ENCODE data around the gene WSCD2.

WSCD2 gene

DNA sequence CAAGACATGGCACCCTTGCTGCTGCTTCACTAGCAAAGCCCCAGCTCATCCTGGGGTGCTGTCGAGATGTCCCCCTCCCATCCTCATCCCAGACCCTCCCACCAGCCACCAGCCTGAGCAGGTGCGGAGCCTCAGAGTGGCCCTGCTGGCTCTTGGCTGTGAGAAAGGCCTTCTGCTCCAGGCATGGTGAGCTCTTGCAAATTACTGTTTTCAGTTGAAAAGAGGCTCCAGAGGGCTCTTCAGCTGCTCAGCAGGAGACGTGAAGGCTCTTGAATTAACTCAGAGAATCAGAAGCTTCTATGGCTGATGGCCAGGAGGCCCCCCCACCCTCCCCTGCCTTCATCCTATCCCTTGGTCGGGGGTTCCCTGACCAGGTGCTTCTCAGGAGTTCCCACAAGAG, 44.1 kb downstream of the WSCD2 start:
- H3K4me3 ChIP-seq (ENCODE audit: low read depth in 1 of 2, low read length in 2 of 2) = no peak overlapping the region
- no peaks in the 10 kb centered on the region for H3K4me1 ChIP-seq (ENCODE audit: control insufficient read depth in 1 of 2, insufficient read depth in 2 of 2, low read length in 2 of 2)
- H3K27me3 ChIP-seq (ENCODE audit: control insufficient read depth in 1 of 2, insufficient read depth in 2 of 2, low read length in 2 of 2) = no peaks in the 10 kb centered on the region
- H3K27ac ChIP-seq (ENCODE audit: low read depth, low read length) = no peak overlapping the region
- H3K9ac ChIP-seq (ENCODE audit: low read depth in 1 of 2, low read length in 2 of 2) = no peak overlapping the region
- no peaks in the 10 kb centered on the region for H3K9me3 ChIP-seq (ENCODE audit: control insufficient read depth in 1 of 2, low read length in 2 of 2)
- H3K36me3 ChIP-seq (ENCODE audit: control insufficient read depth in 1 of 2, insufficient read depth in 2 of 2, low read length in 2 of 2) = no peaks in the 10 kb centered on the region

DNA sequence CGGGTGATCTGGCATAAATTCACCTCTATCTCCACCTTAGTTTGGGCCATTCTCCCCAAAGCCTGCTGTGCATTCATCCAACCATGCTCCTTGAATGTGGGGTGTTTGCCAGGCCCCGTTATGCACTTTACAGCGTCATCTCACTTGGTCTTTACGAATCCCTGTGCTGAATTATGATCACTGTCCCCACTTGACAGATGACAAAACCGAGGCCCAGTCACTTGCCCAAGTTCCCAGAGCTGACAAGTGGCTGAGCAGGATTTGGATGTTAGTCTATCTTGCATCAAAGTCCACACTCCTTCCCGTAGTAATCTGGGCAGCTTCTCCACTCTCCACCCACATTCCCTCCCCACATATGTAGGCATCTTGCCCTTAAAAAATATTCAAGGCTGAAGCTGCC, 44.8 kb downstream of the WSCD2 start:
- H3K4me3 ChIP-seq (ENCODE audit: low read depth in 1 of 2, low read length in 2 of 2) = no peak overlapping the region
- H3K36me3 ChIP-seq (ENCODE audit: control insufficient read depth in 1 of 2, insufficient read depth in 2 of 2, low read length in 2 of 2) = no peaks in the 10 kb centered on the region
- H3K4me1 ChIP-seq (ENCODE audit: control insufficient read depth in 1 of 2, insufficient read depth in 2 of 2, low read length in 2 of 2) = no peaks in the 10 kb centered on the region
- no peak overlapping the region for H3K9ac ChIP-seq (ENCODE audit: low read depth in 1 of 2, low read length in 2 of 2)
- no peaks in the 10 kb centered on the region for H3K9me3 ChIP-seq (ENCODE audit: control insufficient read depth in 1 of 2, low read length in 2 of 2)
- no peak overlapping the region for H3K27ac ChIP-seq (ENCODE audit: low read depth, low read length)
- no peaks in the 10 kb centered on the region for H3K27me3 ChIP-seq (ENCODE audit: control insufficient read depth in 1 of 2, insufficient read depth in 2 of 2, low read length in 2 of 2)

DNA sequence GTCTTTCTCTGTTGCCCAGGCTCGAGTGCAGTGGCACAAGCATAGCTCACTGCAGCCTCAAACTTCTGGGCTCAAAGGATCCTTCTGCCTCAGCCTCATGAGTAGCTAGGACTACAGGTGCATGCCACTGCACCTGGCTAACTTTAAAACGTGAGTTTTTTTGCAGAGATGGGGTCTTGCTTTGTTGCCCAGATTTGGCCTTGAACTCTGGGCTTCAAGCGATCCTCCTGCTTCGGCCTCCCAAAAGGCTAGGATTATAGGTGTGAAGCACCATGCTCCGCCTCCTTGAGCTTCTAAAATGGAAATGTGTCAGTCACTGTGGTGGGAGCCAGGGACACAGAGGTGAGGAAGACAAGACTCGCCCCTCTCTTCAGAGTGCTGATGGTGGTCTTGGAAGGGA, 45.6 kb downstream of the WSCD2 start:
- Histone ChIP-seq H3K9ac (ENCODE audit: low read depth in 1 of 2, low read length in 2 of 2) (no peak overlapping the region), H3K27ac (ENCODE audit: low read depth, low read length) (no peak overlapping the region), H3K9me3 (ENCODE audit: control insufficient read depth in 1 of 2, low read length in 2 of 2) (no peaks in the 10 kb centered on the region), H3K27me3 (ENCODE audit: control insufficient read depth in 1 of 2, insufficient read depth in 2 of 2, low read length in 2 of 2) (no peaks in the 10 kb centered on the region), H3K36me3 (ENCODE audit: control insufficient read depth in 1 of 2, insufficient read depth in 2 of 2, low read length in 2 of 2) (no peaks in the 10 kb centered on the region), H3K4me3 (ENCODE audit: low read depth in 1 of 2, low read length in 2 of 2) (no peak overlapping the region), H3K4me1 (ENCODE audit: control insufficient read depth in 1 of 2, insufficient read depth in 2 of 2, low read length in 2 of 2) (no peaks in the 10 kb centered on the region)

DNA sequence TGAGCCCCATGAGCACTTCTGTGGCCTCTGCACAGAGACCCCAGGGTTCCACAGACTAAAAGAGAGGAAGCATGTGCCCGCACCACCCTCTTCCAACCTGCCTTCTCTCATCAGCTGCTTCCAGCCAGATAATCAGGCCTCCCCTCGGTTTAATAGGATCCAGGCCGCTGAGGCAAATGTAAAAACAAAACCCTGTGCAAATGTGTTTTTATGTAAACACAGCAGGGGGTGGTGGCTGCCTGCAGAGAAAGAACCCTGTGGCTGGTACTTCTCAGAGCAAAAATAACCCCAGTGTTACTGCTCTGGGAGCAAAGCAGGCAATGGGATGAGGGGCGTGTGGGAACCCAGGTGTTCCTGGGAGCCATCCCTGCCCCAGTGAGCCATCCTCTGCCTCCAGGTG, 46.2 kb downstream of the WSCD2 start:
- no peak overlapping the region for H3K27ac ChIP-seq (ENCODE audit: low read depth, low read length)
- no peaks in the 10 kb centered on the region for H3K27me3 ChIP-seq (ENCODE audit: control insufficient read depth in 1 of 2, insufficient read depth in 2 of 2, low read length in 2 of 2)
- H3K9ac ChIP-seq (ENCODE audit: low read depth in 1 of 2, low read length in 2 of 2) = no peak overlapping the region
- H3K9me3 ChIP-seq (ENCODE audit: control insufficient read depth in 1 of 2, low read length in 2 of 2) = no peaks in the 10 kb centered on the region
- no peaks in the 10 kb centered on the region for H3K4me1 ChIP-seq (ENCODE audit: control insufficient read depth in 1 of 2, insufficient read depth in 2 of 2, low read length in 2 of 2)
- H3K36me3 ChIP-seq (ENCODE audit: control insufficient read depth in 1 of 2, insufficient read depth in 2 of 2, low read length in 2 of 2) = no peaks in the 10 kb centered on the region
- H3K4me3 ChIP-seq (ENCODE audit: low read depth in 1 of 2, low read length in 2 of 2) = no peak overlapping the region

DNA sequence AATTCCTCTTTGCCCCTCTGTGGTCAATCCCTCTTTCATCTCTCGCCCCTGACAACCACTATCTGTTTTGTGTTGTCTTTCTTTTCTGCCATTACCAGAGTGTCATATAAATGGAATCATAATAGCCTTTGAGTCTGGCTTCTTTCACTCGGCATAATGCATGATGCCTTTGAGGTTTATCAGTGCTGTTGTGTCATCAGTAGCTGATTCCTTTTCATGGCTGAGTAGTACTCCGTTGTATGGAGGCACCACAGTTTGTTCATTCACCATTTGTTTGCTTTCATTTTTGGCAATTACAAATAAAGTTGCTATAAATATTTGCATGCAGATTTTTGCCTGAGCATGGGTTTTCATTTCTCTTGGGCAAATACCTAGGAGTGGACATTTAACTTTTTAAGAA, 47.2 kb downstream of the WSCD2 start:
- H3K27ac ChIP-seq (ENCODE audit: low read depth, low read length) = no peak overlapping the region
- no peaks in the 10 kb centered on the region for H3K4me1 ChIP-seq (ENCODE audit: control insufficient read depth in 1 of 2, insufficient read depth in 2 of 2, low read length in 2 of 2)
- no peak overlapping the region for H3K4me3 ChIP-seq (ENCODE audit: low read depth in 1 of 2, low read length in 2 of 2)
- H3K9ac ChIP-seq (ENCODE audit: low read depth in 1 of 2, low read length in 2 of 2) = no peak overlapping the region
- H3K36me3 ChIP-seq (ENCODE audit: control insufficient read depth in 1 of 2, insufficient read depth in 2 of 2, low read length in 2 of 2) = no peaks in the 10 kb centered on the region
- no peaks in the 10 kb centered on the region for H3K9me3 ChIP-seq (ENCODE audit: control insufficient read depth in 1 of 2, low read length in 2 of 2)
- no peaks in the 10 kb centered on the region for H3K27me3 ChIP-seq (ENCODE audit: control insufficient read depth in 1 of 2, insufficient read depth in 2 of 2, low read length in 2 of 2)

DNA sequence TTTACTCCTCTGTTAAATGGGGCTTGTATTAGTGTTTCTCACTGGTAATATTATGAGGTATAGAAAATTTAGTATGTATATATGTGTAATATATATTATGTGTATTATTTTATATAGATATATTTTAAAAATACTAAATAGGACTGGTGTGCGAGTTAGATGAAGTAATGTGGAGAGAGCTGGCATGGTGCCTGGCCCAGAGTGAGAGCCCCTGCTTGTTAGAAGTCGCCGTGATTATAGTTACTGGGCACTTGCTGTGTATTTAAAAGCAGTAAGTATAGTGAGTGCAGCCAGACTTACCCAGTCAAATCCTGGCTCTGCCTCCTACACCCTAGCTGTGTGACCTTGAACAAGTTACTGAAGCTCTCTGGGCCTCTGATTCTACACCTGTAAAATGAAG, 48.0 kb downstream of the WSCD2 start:
- Histone ChIP-seq H3K9ac (ENCODE audit: low read depth in 1 of 2, low read length in 2 of 2) (no peak overlapping the region), H3K9me3 (ENCODE audit: control insufficient read depth in 1 of 2, low read length in 2 of 2) (no peaks in the 10 kb centered on the region), H3K27ac (ENCODE audit: low read depth, low read length) (no peak overlapping the region), H3K27me3 (ENCODE audit: control insufficient read depth in 1 of 2, insufficient read depth in 2 of 2, low read length in 2 of 2) (no peaks in the 10 kb centered on the region), H3K4me1 (ENCODE audit: control insufficient read depth in 1 of 2, insufficient read depth in 2 of 2, low read length in 2 of 2) (no peaks in the 10 kb centered on the region), H3K36me3 (ENCODE audit: control insufficient read depth in 1 of 2, insufficient read depth in 2 of 2, low read length in 2 of 2) (no peaks in the 10 kb centered on the region), H3K4me3 (ENCODE audit: low read depth in 1 of 2, low read length in 2 of 2) (no peak overlapping the region)

DNA sequence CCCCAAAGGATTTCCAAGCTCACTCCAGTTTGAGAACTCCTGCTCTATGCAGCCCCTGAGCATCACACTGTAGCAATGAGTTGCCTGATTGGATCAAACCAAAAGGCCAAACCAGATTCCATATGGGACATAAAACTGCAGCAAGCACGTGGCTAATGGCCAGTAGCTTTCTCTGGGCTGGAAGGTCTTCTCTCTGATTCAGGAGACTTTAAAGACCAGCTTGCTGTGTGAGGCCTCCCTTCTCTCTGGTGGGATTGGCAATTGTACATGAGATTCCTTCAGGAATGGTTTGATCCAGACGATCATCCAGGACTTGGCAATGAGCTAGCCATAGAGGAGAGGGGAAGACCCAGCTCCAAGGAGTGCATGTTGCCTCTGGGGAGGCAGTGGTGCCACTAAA, 50.2 kb downstream of the WSCD2 start:
- Histone ChIP-seq H3K27ac (ENCODE audit: low read depth, low read length) (no peak overlapping the region), H3K4me1 (ENCODE audit: control insufficient read depth in 1 of 2, insufficient read depth in 2 of 2, low read length in 2 of 2) (no peaks in the 10 kb centered on the region), H3K36me3 (ENCODE audit: control insufficient read depth in 1 of 2, insufficient read depth in 2 of 2, low read length in 2 of 2) (no peaks in the 10 kb centered on the region), H3K27me3 (ENCODE audit: control insufficient read depth in 1 of 2, insufficient read depth in 2 of 2, low read length in 2 of 2) (no peaks in the 10 kb centered on the region), H3K4me3 (ENCODE audit: low read depth in 1 of 2, low read length in 2 of 2) (no peak overlapping the region), H3K9me3 (ENCODE audit: control insufficient read depth in 1 of 2, low read length in 2 of 2) (no peaks in the 10 kb centered on the region), H3K9ac (ENCODE audit: low read depth in 1 of 2, low read length in 2 of 2) (no peak overlapping the region)

DNA sequence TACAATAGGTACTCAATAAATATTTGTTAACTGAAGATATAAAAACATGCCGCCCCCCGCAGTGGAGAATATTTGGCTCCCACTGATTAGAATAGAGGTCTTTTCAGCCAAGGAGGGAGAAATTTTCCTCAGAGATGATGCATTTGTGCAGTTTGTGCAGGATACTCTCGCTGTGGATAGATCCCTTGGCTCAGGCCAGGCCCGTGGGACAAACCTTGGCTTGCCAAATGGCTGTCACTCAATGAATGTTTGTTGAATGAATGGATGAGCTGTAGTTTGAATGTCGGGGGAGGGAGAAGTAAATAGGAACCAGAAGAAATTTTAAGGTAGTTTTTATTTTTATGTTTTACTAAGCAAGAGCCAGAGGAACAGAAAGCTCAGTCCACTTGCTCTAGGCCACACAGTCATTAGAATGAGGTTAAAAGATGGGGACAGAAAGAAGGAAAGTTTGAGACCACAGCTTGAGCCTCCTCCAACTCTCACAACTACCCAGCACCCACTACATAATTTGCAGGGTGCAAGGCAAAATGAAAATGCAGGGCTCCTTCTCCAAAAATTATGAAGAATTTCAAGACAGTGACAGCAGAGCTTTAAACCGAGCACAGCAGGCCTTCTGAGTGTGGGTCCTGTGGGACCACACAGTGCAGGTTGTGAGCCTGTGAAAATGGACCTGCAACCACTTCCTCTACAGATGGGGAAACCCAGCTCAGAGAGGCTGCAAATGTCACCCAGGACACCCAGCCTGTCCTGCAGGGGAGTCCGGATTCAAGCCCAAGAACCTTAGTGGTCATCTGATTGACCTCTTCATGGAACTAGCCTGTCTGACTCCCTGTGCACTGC, 51.4 kb downstream of the WSCD2 start:
- Histone ChIP-seq H3K4me3 (ENCODE audit: low read depth in 1 of 2, low read length in 2 of 2) (no peak overlapping the region), H3K27me3 (ENCODE audit: control insufficient read depth in 1 of 2, insufficient read depth in 2 of 2, low read length in 2 of 2) (no peaks in the 10 kb centered on the region), H3K4me1 (ENCODE audit: control insufficient read depth in 1 of 2, insufficient read depth in 2 of 2, low read length in 2 of 2) (no peaks in the 10 kb centered on the region), H3K9ac (ENCODE audit: low read depth in 1 of 2, low read length in 2 of 2) (no peak overlapping the region), H3K27ac (ENCODE audit: low read depth, low read length) (no peak overlapping the region), H3K36me3 (ENCODE audit: control insufficient read depth in 1 of 2, insufficient read depth in 2 of 2, low read length in 2 of 2) (no peaks in the 10 kb centered on the region), H3K9me3 (ENCODE audit: control insufficient read depth in 1 of 2, low read length in 2 of 2) (no peaks in the 10 kb centered on the region)

DNA sequence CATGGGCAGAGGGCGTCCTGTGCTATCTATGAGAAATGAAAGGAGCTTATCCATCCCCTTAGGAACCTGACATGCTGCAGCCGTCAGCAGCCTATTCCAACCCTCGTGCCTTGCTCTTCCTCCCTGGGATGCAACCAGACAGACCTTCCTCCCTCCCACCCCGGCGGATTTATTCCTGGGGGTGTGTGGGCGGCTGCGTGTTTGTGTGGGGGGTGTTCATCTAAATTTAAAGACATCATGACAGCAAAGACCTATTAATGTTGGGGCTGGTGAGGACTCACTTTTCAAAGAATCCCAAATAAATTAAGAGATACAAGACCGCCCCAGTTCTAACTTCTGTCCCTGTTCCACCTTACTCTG, 52.0 kb downstream of the WSCD2 start:
- Histone ChIP-seq H3K9ac (ENCODE audit: low read depth in 1 of 2, low read length in 2 of 2) (no peak overlapping the region), H3K36me3 (ENCODE audit: control insufficient read depth in 1 of 2, insufficient read depth in 2 of 2, low read length in 2 of 2) (no peaks in the 10 kb centered on the region), H3K27ac (ENCODE audit: low read depth, low read length) (no peak overlapping the region), H3K9me3 (ENCODE audit: control insufficient read depth in 1 of 2, low read length in 2 of 2) (no peaks in the 10 kb centered on the region), H3K27me3 (ENCODE audit: control insufficient read depth in 1 of 2, insufficient read depth in 2 of 2, low read length in 2 of 2) (no peaks in the 10 kb centered on the region), H3K4me3 (ENCODE audit: low read depth in 1 of 2, low read length in 2 of 2) (no peak overlapping the region), H3K4me1 (ENCODE audit: control insufficient read depth in 1 of 2, insufficient read depth in 2 of 2, low read length in 2 of 2) (no peaks in the 10 kb centered on the region)

DNA sequence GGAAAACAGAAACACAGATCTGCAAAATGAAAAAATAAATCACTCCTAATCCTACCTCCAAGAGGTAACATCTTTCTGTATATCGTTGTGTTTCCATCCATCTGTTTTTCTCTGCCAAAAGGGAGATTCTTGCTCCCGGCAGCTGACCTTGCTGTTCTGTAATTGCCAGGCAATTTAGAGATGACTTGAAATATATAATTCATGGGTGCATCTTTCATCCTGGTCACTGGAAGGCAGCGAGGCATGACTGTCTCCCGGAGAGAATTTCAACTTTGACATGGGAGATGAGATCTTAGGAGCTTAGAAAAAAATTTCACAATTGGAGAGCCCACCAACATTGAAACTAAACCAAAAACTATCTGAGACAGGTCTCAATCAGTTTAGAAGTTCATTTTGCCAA, 53.0 kb downstream of the WSCD2 start:
- Histone ChIP-seq H3K27me3 (ENCODE audit: control insufficient read depth in 1 of 2, insufficient read depth in 2 of 2, low read length in 2 of 2) (no peaks in the 10 kb centered on the region), H3K4me1 (ENCODE audit: control insufficient read depth in 1 of 2, insufficient read depth in 2 of 2, low read length in 2 of 2) (no peaks in the 10 kb centered on the region), H3K4me3 (ENCODE audit: low read depth in 1 of 2, low read length in 2 of 2) (no peak overlapping the region), H3K27ac (ENCODE audit: low read depth, low read length) (no peak overlapping the region), H3K36me3 (ENCODE audit: control insufficient read depth in 1 of 2, insufficient read depth in 2 of 2, low read length in 2 of 2) (no peaks in the 10 kb centered on the region), H3K9me3 (ENCODE audit: control insufficient read depth in 1 of 2, low read length in 2 of 2) (no peaks in the 10 kb centered on the region), H3K9ac (ENCODE audit: low read depth in 1 of 2, low read length in 2 of 2) (no peak overlapping the region)

DNA sequence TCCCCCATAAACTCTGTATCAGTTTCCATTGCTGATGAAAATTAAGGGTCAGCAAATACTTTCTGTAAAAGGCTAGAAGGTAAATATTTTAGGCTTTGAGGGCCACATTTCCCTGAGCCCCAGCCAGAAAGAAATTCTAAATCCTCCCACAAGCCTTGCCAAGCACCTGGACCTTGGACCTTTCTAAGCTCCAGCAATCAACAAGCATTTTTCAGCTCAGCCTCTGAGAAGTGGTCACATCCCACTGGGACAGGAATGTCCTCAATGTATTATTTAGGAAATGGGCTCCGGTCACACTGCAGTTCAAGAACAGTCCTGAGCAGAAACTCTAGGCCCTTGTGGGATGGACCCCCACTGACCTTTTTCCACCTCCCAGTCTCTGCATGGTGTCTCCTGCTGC, 55.9 kb downstream of the WSCD2 start:
- Histone ChIP-seq H3K4me3 (ENCODE audit: low read depth in 1 of 2, low read length in 2 of 2) (no peak overlapping the region), H3K27ac (ENCODE audit: low read depth, low read length) (no peak overlapping the region), H3K27me3 (ENCODE audit: control insufficient read depth in 1 of 2, insufficient read depth in 2 of 2, low read length in 2 of 2) (no peaks in the 10 kb centered on the region)

More for the DNA sequence above, 55.9 kb downstream of the WSCD2 start:
- H3K4me1 ChIP-seq (ENCODE audit: control insufficient read depth in 1 of 2, insufficient read depth in 2 of 2, low read length in 2 of 2) = no peaks in the 10 kb centered on the region
- H3K9ac ChIP-seq (ENCODE audit: low read depth in 1 of 2, low read length in 2 of 2) = no peak overlapping the region
- no peaks in the 10 kb centered on the region for H3K36me3 ChIP-seq (ENCODE audit: control insufficient read depth in 1 of 2, insufficient read depth in 2 of 2, low read length in 2 of 2)
- H3K9me3 ChIP-seq (ENCODE audit: control insufficient read depth in 1 of 2, low read length in 2 of 2) = no peaks in the 10 kb centered on the region
